Ectodermal cell (in vitro differentiated cells): ENCODE results near the gene BLTP3A.
"Not testable (repeated sequence)": the region's sequence is repeated elsewhere in the genome, so short reads cannot be mapped to it uniquely, and the experiment has no call there.

Source experiments
- H3K27ac ChIP-seq: 2 replicates; pipeline ENCODE4 v1.7.0; 2013; ENCODE audit warnings: mild to moderate bottlenecking, low read depth, low read length; ENCODE audit not compliant: insufficient read depth, poor library complexity, severe bottlenecking
- H3K27me3 ChIP-seq: 2 replicates; pipeline ENCODE4 v1.7.0; 2013; ENCODE audit warnings: mild to moderate bottlenecking, low read length; ENCODE audit not compliant: insufficient read depth, control insufficient read depth, poor library complexity, severe bottlenecking
- H3K36me3 ChIP-seq: one replicate; pipeline ENCODE4 v1.7.0; 2013; ENCODE audit warnings: low read length; ENCODE audit not compliant: control insufficient read depth, insufficient read depth
- H3K4me1 ChIP-seq: one replicate; pipeline ENCODE4 v1.7.0; 2013; ENCODE audit warnings: low read length; ENCODE audit not compliant: control insufficient read depth, insufficient read depth
- H3K4me3 ChIP-seq: 2 replicates; pipeline ENCODE4 v1.7.0; 2013; ENCODE audit warnings: low read depth, low read length, control low read depth; ENCODE audit not compliant: insufficient read depth
- H3K9me3 ChIP-seq: 2 replicates; pipeline ENCODE4 v1.7.0; 2013; ENCODE audit warnings: mild to moderate bottlenecking, low read length, moderate library complexity; ENCODE audit not compliant: control insufficient read depth
- WGBS, 2 experiments: methylation state at CpG; one replicate each; pipeline ENCODE4 v1.1.7; 2013; ENCODE audit warnings: missing lambda C conversion rate in 2 of 2; 5-methylcytosine and 5-hydroxymethylcytosine counted together

The BLTP3A gene

GRCh38 chr6:34810017-34810882 is 18.4 kb downstream of the BLTP3A start:
- Histone ChIP-seq H3K27ac (no peak overlapping the region), H3K36me3 (no peaks in the 10 kb centered on the region), H3K9me3 (no peaks in the 10 kb centered on the region), H3K4me3 (no peak overlapping the region), H3K4me1 (no peaks in the 10 kb centered on the region), H3K27me3 (no peaks in the 10 kb centered on the region)
- WGBS, 2 experiments: 93 to 95% methylated on average over 7 to 9 of the region's 10 CpGs

GRCh38 chr6:34810936-34811632 is 19.2 kb downstream of the BLTP3A start:
- H3K27me3 ChIP-seq: no peaks in the 10 kb centered on the region
- no peak overlapping the region for H3K27ac ChIP-seq
- no peaks in the 10 kb centered on the region for H3K9me3 ChIP-seq
- 94 to 96% methylated on average over 5 of the region's 5 CpGs for WGBS, 2 experiments
- H3K36me3 ChIP-seq: no peaks in the 10 kb centered on the region
- no peak overlapping the region for H3K4me3 ChIP-seq
- no peaks in the 10 kb centered on the region for H3K4me1 ChIP-seq

GRCh38 chr6:34813028-34813713 is 21.3 kb downstream of the BLTP3A start:
- H3K27ac ChIP-seq: no peak overlapping the region
- H3K4me3 ChIP-seq: no peak overlapping the region
- 88 to 94% methylated on average over 3 of the region's 3 CpGs for WGBS, 2 experiments
- H3K27me3 ChIP-seq: no peaks in the 10 kb centered on the region
- no peaks in the 10 kb centered on the region for H3K4me1 ChIP-seq
- no peaks in the 10 kb centered on the region for H3K36me3 ChIP-seq
- H3K9me3 ChIP-seq: no peaks in the 10 kb centered on the region

GRCh38 chr6:34816635-34817301 is 24.9 kb downstream of the BLTP3A start:
- no peaks in the 10 kb centered on the region for H3K27me3 ChIP-seq
- H3K27ac ChIP-seq: no peak overlapping the region
- H3K9me3 ChIP-seq: no peaks in the 10 kb centered on the region
- no peak overlapping the region for H3K4me3 ChIP-seq
- no peaks in the 10 kb centered on the region for H3K36me3 ChIP-seq
- no peaks in the 10 kb centered on the region for H3K4me1 ChIP-seq
- WGBS, 2 experiments: 93 to 96% methylated on average over 4 to 5 of the region's 5 CpGs

GRCh38 chr6:34817446-34817845 is 25.6 kb downstream of the BLTP3A start:
- WGBS, 2 experiments: 83 to 85% methylated on average over 1 of the region's 1 CpG
- Histone ChIP-seq H3K4me3 (no peak overlapping the region), H3K4me1 (no peaks in the 10 kb centered on the region), H3K27ac (no peak overlapping the region), H3K27me3 (no peaks in the 10 kb centered on the region), H3K36me3 (no peaks in the 10 kb centered on the region), H3K9me3 (no peaks in the 10 kb centered on the region)

- 100% methylated on average over 1 of the region's 4 CpGs; no CpG with 5 or more reads in 1 of the 2 experiments for WGBS, 2 experiments
- not testable (repeated sequence) for H3K9me3 ChIP-seq, H3K4me3 ChIP-seq, H3K36me3 ChIP-seq, H3K27ac ChIP-seq, H3K4me1 ChIP-seq, H3K27me3 ChIP-seq
Measured at GRCh38 chr6:34818872-34819570, 27.1 kb downstream of the BLTP3A start.

- H3K36me3 ChIP-seq: peaks cover 5% of the 10 kb centered on the region
- no peak overlapping the region for H3K4me3 ChIP-seq
- H3K27ac ChIP-seq: no peak overlapping the region
- no peaks in the 10 kb centered on the region for H3K9me3 ChIP-seq
- H3K27me3 ChIP-seq: no peaks in the 10 kb centered on the region
- WGBS, 2 experiments: 91 to 93% methylated on average over 3 of the region's 3 CpGs
- H3K4me1 ChIP-seq: no peaks in the 10 kb centered on the region
Measured at GRCh38 chr6:34819571-34820480, 27.9 kb downstream of the BLTP3A start.

- H3K4me1 ChIP-seq: no peaks in the 10 kb centered on the region
- H3K27me3 ChIP-seq: no peaks in the 10 kb centered on the region
- 89 to 96% methylated on average over 1 to 2 of the region's 2 CpGs for WGBS, 2 experiments
- no peak overlapping the region for H3K4me3 ChIP-seq
- no peak overlapping the region for H3K27ac ChIP-seq
- H3K9me3 ChIP-seq: no peaks in the 10 kb centered on the region
- H3K36me3 ChIP-seq: peaks cover 11% of the 10 kb centered on the region
Measured at GRCh38 chr6:34829137-34829536, 37.3 kb downstream of the BLTP3A start.

GRCh38 chr6:34832942-34833341 is 41.1 kb downstream of the BLTP3A start:
- no peaks in the 10 kb centered on the region for H3K27me3 ChIP-seq
- peaks cover 8% of the 10 kb centered on the region for H3K36me3 ChIP-seq
- 90 to 96% methylated on average over 1 of the region's 1 CpG for WGBS, 2 experiments
- no peaks in the 10 kb centered on the region for H3K4me1 ChIP-seq
- H3K4me3 ChIP-seq: no peak overlapping the region
- H3K9me3 ChIP-seq: no peaks in the 10 kb centered on the region
- H3K27ac ChIP-seq: no peak overlapping the region
